OCI-LY3 (cell line): ENCODE results near the gene SLC34A1.

Experiments
- H2AFZ ChIP-seq: fragments of 200-600, 300-600 bp; shearing (Covaris generic); 2 replicates; pipeline ENCODE4 v1.6.0; 2014; ENCODE audit warnings: antibody characterized with exemption, low read depth, low read length
- H3K27ac ChIP-seq: fragments of 200-600, 300-600 bp; sonication (generic); 2 replicates; pipeline ENCODE4 v1.5.1; 2014; ENCODE audit warnings: mild to moderate bottlenecking, low read length, moderate library complexity, mixed read lengths
- H3K27me3 ChIP-seq: fragments of 200-600, 300-600 bp; sonication (generic); 2 replicates; pipeline ENCODE4 v1.6.1; 2014; ENCODE audit warnings: low read depth, low read length, mixed read lengths
- H3K36me3 ChIP-seq: fragments of 200-600, 300-600 bp; sonication (generic); replicated peaks from 2 replicates; pipeline ENCODE3; 2014; ENCODE audit warnings: low read depth, low read length, mixed read lengths
- H3K4me1 ChIP-seq: fragments of 300-600, 200-600 bp; sonication (generic); 2 replicates; pipeline ENCODE4 v1.6.1; 2014; ENCODE audit warnings: low read length, mixed read lengths
- H3K4me2 ChIP-seq: fragments of 200-600, 300-600 bp; sonication (generic); 2 replicates; pipeline ENCODE4 v1.6.1; 2014; ENCODE audit warnings: low read length, mixed read lengths
- H3K4me3 ChIP-seq: fragments of 300-600, 200-600 bp; sonication (generic); 2 replicates; pipeline ENCODE4 v1.5.1; 2014; ENCODE audit warnings: antibody characterized with exemption, mild to moderate bottlenecking, low read length, moderate library complexity
- H3K79me2 ChIP-seq: fragments of 300-600, 200-600 bp; shearing (Covaris generic); 2 replicates; pipeline ENCODE4 v1.6.1; 2014; ENCODE audit warnings: mild to moderate bottlenecking, low read length, mixed read lengths
- H3K9ac ChIP-seq: fragments of 300-600, 200-600 bp; shearing (Covaris generic); 2 replicates; pipeline ENCODE4 v1.6.0; 2014; ENCODE audit warnings: mild to moderate bottlenecking, low read length, moderate library complexity
- H3K9me3 ChIP-seq: fragments of 200-600, 300-600 bp; shearing (Covaris generic); 2 replicates; pipeline ENCODE4 v1.6.1; 2014; ENCODE audit warnings: low read length, mixed read lengths; ENCODE audit not compliant: insufficient read depth
- H4K20me1 ChIP-seq: fragments of 200-600, 300-600 bp; sonication (generic); 2 replicates; pipeline ENCODE4 v1.6.1; 2016; ENCODE audit warnings: low read length, mixed read lengths; ENCODE audit not compliant: insufficient read depth
- EZH2phosphoT487 ChIP-seq: fragments of 200-600 bp; shearing (Covaris generic); IDR thresholded peaks from 2 replicates; pipeline ENCODE4 v1.6.1; 2018; ENCODE audit warnings: antibody characterized with exemption, mixed run types, low read depth
- TF ChIP-seq, protein P1 (sequence below): fragments of 200-600, 300-600 bp; sonication (generic); IDR thresholded peaks from 2 replicates; pipeline ENCODE4 v1.5.1; 2014; ENCODE audit warnings: antibody characterized with exemption, low read length, low read depth

Gene SLC34A1

DNA sequence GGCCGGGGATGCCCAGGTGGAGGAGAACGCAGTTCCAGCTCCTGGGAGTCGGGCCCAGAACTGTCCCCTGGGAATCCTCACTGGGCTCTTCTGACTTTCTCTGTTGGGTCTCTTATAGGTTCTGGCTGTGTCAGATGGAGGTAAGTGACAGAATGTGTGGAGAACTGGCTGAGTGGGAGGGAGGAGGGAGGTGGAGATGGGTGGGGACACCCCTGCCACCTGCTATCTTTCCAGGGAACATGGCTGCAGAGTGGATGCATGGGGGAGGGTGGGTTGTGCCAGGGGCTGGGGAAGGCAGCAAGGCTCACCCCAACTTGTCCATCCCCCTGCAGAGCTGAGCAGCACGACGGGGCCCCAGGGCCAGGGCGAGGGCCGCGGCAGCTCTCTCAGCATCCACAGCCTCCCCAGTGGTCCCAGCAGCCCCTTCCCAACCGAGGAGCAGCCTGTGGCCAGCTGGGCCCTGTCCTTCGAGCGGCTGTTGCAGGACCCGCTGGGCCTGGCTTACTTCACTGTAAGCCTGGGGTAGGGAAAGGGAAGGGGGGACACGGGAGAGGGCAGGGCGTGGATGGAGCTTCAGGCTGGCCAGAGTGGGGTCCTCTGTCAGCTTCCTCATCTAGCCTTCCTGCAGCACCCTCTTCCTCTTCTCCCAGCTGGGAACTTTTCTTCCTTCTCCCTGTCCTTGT lies 18.2 kb upstream of the SLC34A1 start:
- Histone ChIP-seq H3K9me3 (no peaks in the 10 kb centered on the region), H3K4me1 (peaks cover 53% of the 10 kb centered on the region), H2AFZ (no peak overlapping the region), H4K20me1 (peaks cover 14% of the 10 kb centered on the region), H3K27me3 (no peaks in the 10 kb centered on the region), H3K4me2 (no peak overlapping the region), H3K79me2 (no peaks in the 10 kb centered on the region), H3K4me3 (no peak overlapping the region), H3K36me3 (peaks cover 6% of the 10 kb centered on the region), H3K27ac (no peak overlapping the region), H3K9ac (no peak overlapping the region)
- TF ChIP-seq, protein P1, sequence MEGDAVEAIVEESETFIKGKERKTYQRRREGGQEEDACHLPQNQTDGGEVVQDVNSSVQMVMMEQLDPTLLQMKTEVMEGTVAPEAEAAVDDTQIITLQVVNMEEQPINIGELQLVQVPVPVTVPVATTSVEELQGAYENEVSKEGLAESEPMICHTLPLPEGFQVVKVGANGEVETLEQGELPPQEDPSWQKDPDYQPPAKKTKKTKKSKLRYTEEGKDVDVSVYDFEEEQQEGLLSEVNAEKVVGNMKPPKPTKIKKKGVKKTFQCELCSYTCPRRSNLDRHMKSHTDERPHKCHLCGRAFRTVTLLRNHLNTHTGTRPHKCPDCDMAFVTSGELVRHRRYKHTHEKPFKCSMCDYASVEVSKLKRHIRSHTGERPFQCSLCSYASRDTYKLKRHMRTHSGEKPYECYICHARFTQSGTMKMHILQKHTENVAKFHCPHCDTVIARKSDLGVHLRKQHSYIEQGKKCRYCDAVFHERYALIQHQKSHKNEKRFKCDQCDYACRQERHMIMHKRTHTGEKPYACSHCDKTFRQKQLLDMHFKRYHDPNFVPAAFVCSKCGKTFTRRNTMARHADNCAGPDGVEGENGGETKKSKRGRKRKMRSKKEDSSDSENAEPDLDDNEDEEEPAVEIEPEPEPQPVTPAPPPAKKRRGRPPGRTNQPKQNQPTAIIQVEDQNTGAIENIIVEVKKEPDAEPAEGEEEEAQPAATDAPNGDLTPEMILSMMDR, result no peak
- TF ChIP-seq EZH2phosphoT487, result no peak

GRCh38 chr5:177366528-177367322 lies 17.5 kb upstream of the SLC34A1 start:
- Histone ChIP-seq H3K4me2 (no peak overlapping the region), H3K36me3 (peaks cover 6% of the 10 kb centered on the region), H3K79me2 (no peaks in the 10 kb centered on the region), H3K27ac (no peak overlapping the region), H4K20me1 (peaks cover 14% of the 10 kb centered on the region), H3K4me1 (peaks cover 59% of the 10 kb centered on the region), H3K9ac (no peak overlapping the region), H3K9me3 (no peaks in the 10 kb centered on the region), H2AFZ (no peak overlapping the region), H3K4me3 (no peak overlapping the region), H3K27me3 (no peaks in the 10 kb centered on the region)
- TF ChIP-seq, protein P1, result no peak
- no peak for TF ChIP-seq EZH2phosphoT487

DNA sequence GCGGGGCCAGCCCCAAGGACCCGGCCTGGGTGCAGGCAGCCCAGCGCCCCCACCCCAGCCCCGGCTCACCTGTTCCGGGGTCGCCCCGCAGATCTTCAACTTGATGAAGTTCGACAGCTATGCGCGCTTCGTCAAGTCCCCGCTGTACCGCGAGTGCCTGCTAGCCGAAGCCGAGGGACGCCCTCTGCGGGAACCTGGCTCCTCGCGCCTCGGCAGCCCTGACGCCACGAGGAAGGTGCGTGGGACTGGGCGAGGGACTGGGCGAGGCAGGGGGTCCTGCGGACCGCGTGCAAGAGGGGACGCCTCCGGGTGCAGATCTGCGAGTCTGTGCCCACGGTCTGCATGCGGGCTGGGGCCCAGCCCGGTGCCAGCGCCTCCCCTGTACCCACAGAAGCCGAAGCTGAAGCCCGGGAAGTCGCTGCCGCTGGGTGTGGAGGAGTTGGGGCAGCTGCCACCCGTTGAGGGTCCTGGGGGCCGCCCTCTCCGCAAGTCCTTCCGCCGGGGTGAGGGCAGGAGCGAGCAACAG lies 16.8 kb upstream of the SLC34A1 start:
- H3K79me2 ChIP-seq, result no peaks in the 10 kb centered on the region
- H3K9me3 ChIP-seq, result no peaks in the 10 kb centered on the region
- H3K9ac ChIP-seq, result no peak overlapping the region
- no peak overlapping the region for H3K27ac ChIP-seq
- TF ChIP-seq, protein P1, result no peak
- no peak for TF ChIP-seq EZH2phosphoT487
- no peaks in the 10 kb centered on the region for H3K27me3 ChIP-seq
- peaks cover 55% of the 10 kb centered on the region for H3K4me1 ChIP-seq
- H3K4me2 ChIP-seq, result no peak overlapping the region
- H2AFZ ChIP-seq, result no peak overlapping the region
- peaks cover 14% of the 10 kb centered on the region for H4K20me1 ChIP-seq
- H3K36me3 ChIP-seq, result peaks cover 6% of the 10 kb centered on the region
- no peak overlapping the region for H3K4me3 ChIP-seq
